Endothelial cell of umbilical vein (primary cell): Measurements from ENCODE around the gene KATNB1. TPM values are rescaled to one million over a fixed set of nuclear protein-coding genes. Genes with fewer than 3 reads are reported as not detected.

Experiments used
- BruUV-seq: library from RNA; stranded (reverse); fragments of 400-500 nt; replicated peaks from 2 replicates; lab custom pipeline; 2021; lab: Mats Ljungman, UMichigan
- CTCF ChIA-PET: fragments of 300-600, 350-600 bp; sonication (Branson Sonifier 250); formaldehyde crosslinking; loops from one replicate; lab custom pipeline; 2021; ENCODE audit warnings: antibody characterized with exemption, inconsistent platforms; lab: Charles Lee
- POLR2A ChIA-PET: fragments of 300-600, 350-600 bp; sonication (Branson Sonifier 250); formaldehyde crosslinking; loops from one replicate; lab custom pipeline; 2021; ENCODE audit warnings: antibody characterized with exemption, inconsistent platforms; lab: Charles Lee
- DNase-seq: peaks from one replicate; pipeline ENCODE4 v3.0.0-alpha.2; 2011; ENCODE audit warnings: low read depth, low spot score
- FAIRE-seq: peaks from 2 replicates; lab custom pipeline; 2011; peaks lifted over from hg19 to GRCh38; lab: Jason Lieb, UNC
- H2AFZ ChIP-seq: 2 replicates; pipeline ENCODE4 v1.6.0; 2012; ENCODE audit warnings: low read depth, low read length, control low read depth, inconsistent platforms
- H3K27ac ChIP-seq: 2 replicates; pipeline ENCODE4 v1.5.1; 2011; ENCODE audit warnings: low read depth, mild to moderate bottlenecking, control low read depth, low read length, moderate library complexity; ENCODE audit not compliant: insufficient read depth
- H3K27me3 ChIP-seq, 2 experiments: 2 replicates each; pipeline versions ENCODE4 v1.6.0 to v1.6.1; 2011; ENCODE audit warnings: low read length in 2 of 2, mixed read lengths in 1 of 2; ENCODE audit not compliant: control insufficient read depth in 2 of 2, insufficient read depth in 2 of 2
- H3K36me3 ChIP-seq, 2 experiments: 2 replicates in 1 of 2; 3 replicates in 1 of 2; pipeline ENCODE4 v1.5.1; 2011; ENCODE audit warnings: low read length in 2 of 2, mild to moderate bottlenecking in 1 of 2, moderate library complexity in 1 of 2; ENCODE audit not compliant: control insufficient read depth in 2 of 2, insufficient read depth in 2 of 2; ENCODE audit errors: extremely low read depth in 1 of 2
- H3K4me1 ChIP-seq: 3 replicates; pipeline ENCODE4 v1.5.1; 2011; ENCODE audit warnings: mild to moderate bottlenecking, low read length; ENCODE audit not compliant: control insufficient read depth, insufficient read depth; ENCODE audit errors: extremely low read depth
- H3K4me2 ChIP-seq: 2 replicates; pipeline ENCODE4 v1.6.1; 2011; ENCODE audit warnings: low read length, control low read depth, mixed read lengths; ENCODE audit not compliant: insufficient read depth
- H3K4me3 ChIP-seq, 3 experiments: fragments of 200-600 bp in 1 of 3; sonication (generic), shearing (Covaris generic) in 1 of 3; replicated peaks in 1 of 3; 2 replicates each; pipeline ENCODE4 v1.5.1; 2011 to 2016; ENCODE audit warnings: control low read depth in 3 of 3, low read length in 3 of 3, mild to moderate bottlenecking in 2 of 3, inconsistent platforms in 1 of 3, low read depth in 1 of 3, moderate library complexity in 1 of 3; ENCODE audit not compliant: insufficient read depth in 1 of 3
- H3K79me2 ChIP-seq: 2 replicates; pipeline ENCODE4 v1.6.0; 2012; ENCODE audit warnings: low read length, inconsistent platforms; ENCODE audit not compliant: control insufficient read depth, insufficient read depth
- H3K9ac ChIP-seq: replicated peaks from 2 replicates; pipeline ENCODE3; 2011; ENCODE audit warnings: low read length, control low read depth; ENCODE audit not compliant: insufficient read depth; ENCODE audit errors: extremely low read depth
- H3K9me1 ChIP-seq: replicated peaks from 3 replicates; pipeline ENCODE4 v1.6.0; 2011; ENCODE audit warnings: mild to moderate bottlenecking, low read length; ENCODE audit not compliant: control insufficient read depth, insufficient read depth; ENCODE audit errors: extremely low read depth
- H3K9me3 ChIP-seq: replicated peaks from 2 replicates; pipeline ENCODE4 v1.5.1; 2012; ENCODE audit warnings: low read length, inconsistent platforms; ENCODE audit not compliant: control insufficient read depth, insufficient read depth
- H4K20me1 ChIP-seq: replicated peaks from 2 replicates; pipeline ENCODE3; 2011; ENCODE audit warnings: mild to moderate bottlenecking, low read length; ENCODE audit not compliant: control insufficient read depth, insufficient read depth; ENCODE audit errors: extremely low read depth
- CTCF ChIP-seq, 2 donors: IDR thresholded peaks; 1 replicate in 1 of 2; 2 replicates in 1 of 2; pipeline ENCODE4 v1.5.1; 2011; ENCODE audit warnings: low read length in 2 of 2, mild to moderate bottlenecking in 2 of 2, moderate library complexity in 2 of 2, control low read depth in 1 of 2, inconsistent platforms in 1 of 2, low read depth in 1 of 2; ENCODE audit not compliant: insufficient read depth in 1 of 2; ENCODE audit errors: extremely low read depth in 1 of 2
- EZH2 ChIP-seq: IDR thresholded peaks from 2 replicates; pipeline ENCODE4 v1.6.1; 2012; ENCODE audit warnings: borderline replicate concordance, low read depth, mild to moderate bottlenecking, moderate library complexity, low read length, inconsistent platforms; ENCODE audit not compliant: severe bottlenecking
- FOS ChIP-seq: IDR thresholded peaks from 2 replicates; pipeline ENCODE4 v1.6.1; 2011; ENCODE audit warnings: mild to moderate bottlenecking, low read length, moderate library complexity, borderline replicate concordance; ENCODE audit not compliant: insufficient read depth
- GATA2 ChIP-seq: IDR thresholded peaks from 2 replicates; pipeline ENCODE4 v1.7.0; 2011; ENCODE audit warnings: low read depth, mild to moderate bottlenecking, moderate library complexity, mixed read lengths, low read length; ENCODE audit not compliant: insufficient read length, insufficient read depth
- JUN ChIP-seq: IDR thresholded peaks from 2 replicates; pipeline ENCODE4 v1.6.1; 2011; ENCODE audit warnings: borderline replicate concordance, low read depth; ENCODE audit not compliant: insufficient read length, insufficient read depth
- MYC ChIP-seq: IDR thresholded peaks from one replicate; pipeline ENCODE4 v1.6.1; 2011; ENCODE audit warnings: mild to moderate bottlenecking, low read depth, low read length
- POLR2A ChIP-seq: IDR thresholded peaks from 2 replicates; pipeline ENCODE4 v1.6.1; 2012; ENCODE audit warnings: low read depth, mild to moderate bottlenecking, control low read depth, low read length
- POLR2AphosphoS5 ChIP-seq: IDR thresholded peaks from 2 replicates; pipeline ENCODE4 v1.6.1; 2012; ENCODE audit warnings: low read depth, mild to moderate bottlenecking, control low read depth, low read length, moderate library complexity; ENCODE audit not compliant: insufficient read depth
- dilution Hi-C: fragments of 300-500 bp; cut with MboI; formaldehyde crosslinking; loops from one replicate; pipeline ENCODE4 v1.15.0; 2019; ENCODE audit warnings: low sequenced_read_pairs; ENCODE audit not compliant: extremely low pct_ligation_motif_present
- intact Hi-C: fragments of 100-400 bp; cut with micrococcal nuclease; formaldehyde crosslinking; loops from one replicate; pipeline ENCODE4 v1.10.0; 2022
- polyA plus RNA-seq, 4 experiments: library from polyadenylated mRNA; depleted of rRNA in 3 of 4; stranded (reverse) in 3 of 4; unstranded in 1 of 4; fragments of >200 nt; gene quantifications; 2 replicates each; pipeline versions ENCODE4 v1.2.1 to v1.2.3, GENCODE V29; 2011 to 2012; ENCODE audit warnings: missing spikeins in 1 of 4
- total RNA-seq: library from RNA; stranded (reverse); gene quantifications from 2 replicates; pipeline ENCODE4 v1.2.3, GENCODE V29; 2021
- TF ChIP-seq, protein P1 (sequence below): IDR thresholded peaks from 2 replicates; pipeline ENCODE4 v1.6.1; 2011; ENCODE audit not compliant: insufficient read depth, insufficient read length

The KATNB1 gene
- total and polyA plus RNA-seq, 2 donors (not counting 3 experiments of a cell fraction or from before 2014, with no cell fraction given), result 25.9 to 35.9 TPM

DNA sequence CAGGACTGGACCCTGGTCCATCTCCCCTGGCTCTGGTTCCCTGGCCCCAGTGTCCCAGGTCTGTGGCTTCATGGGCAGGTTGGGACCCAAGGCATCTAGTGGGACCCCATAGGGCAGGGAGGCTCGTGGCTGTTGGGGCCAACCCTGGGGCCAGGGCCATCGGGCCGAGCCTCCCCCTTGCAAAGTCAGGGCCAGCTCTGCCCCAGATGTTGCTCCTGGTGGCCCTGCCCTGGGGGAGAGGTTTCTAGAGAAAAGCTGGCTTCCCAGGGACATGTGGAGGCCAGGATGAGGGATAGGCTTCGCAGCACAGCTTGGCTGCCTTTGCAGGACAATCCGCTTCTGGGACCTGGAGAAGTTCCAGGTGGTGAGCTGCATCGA lies 16.6 kb downstream of the KATNB1 start:
- no peak overlapping the region for H3K9ac ChIP-seq
- CTCF ChIA-PET, result no interaction called here
- no peak overlapping the region for H3K27ac ChIP-seq
- no peak overlapping the region for H2AFZ ChIP-seq
- TF ChIP-seq JUN (no peak), POLR2AphosphoS5 (no peak), GATA2 (no peak), EZH2 (no peak), CTCF (IDR thresholded peaks at IDR 0.05; ENCODE audit: extremely low read depth in 1 of 2, insufficient read depth in 1 of 2, low read depth in 1 of 2, low read length in 2 of 2) (no peak), MYC (no peak), POLR2A (no peak), FOS (no peak)
- TF ChIP-seq, protein P1, sequence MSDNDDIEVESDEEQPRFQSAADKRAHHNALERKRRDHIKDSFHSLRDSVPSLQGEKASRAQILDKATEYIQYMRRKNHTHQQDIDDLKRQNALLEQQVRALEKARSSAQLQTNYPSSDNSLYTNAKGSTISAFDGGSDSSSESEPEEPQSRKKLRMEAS, result no peak
- no peaks in the 10 kb centered on the region for H3K9me1 ChIP-seq
- H3K4me2 ChIP-seq, result no peak overlapping the region
- no TSS peak for BruUV-seq
- dilution Hi-C loops (no loop called here), intact Hi-C loops (no loop called here)
- H3K4me1 ChIP-seq, result no peaks in the 10 kb centered on the region
- FAIRE-seq (no peak), DNase-seq (no peak)
- POLR2A ChIA-PET, result no interaction called here
- H3K36me3 ChIP-seq, result peaks cover 0 to 24% of the 10 kb centered on the region in 2 experiments
- no peaks in the 10 kb centered on the region for H4K20me1 ChIP-seq
- H3K79me2 ChIP-seq, result no peaks in the 10 kb centered on the region
- H3K9me3 ChIP-seq, result no peaks in the 10 kb centered on the region
- no peak overlapping the region for H3K4me3 ChIP-seq
- no peaks in the 10 kb centered on the region for H3K27me3 ChIP-seq
